HCT116 (cell line): ENCODE data around the gene MYLK2. TPM values are rescaled to one million over a fixed set of nuclear protein-coding genes. Genes with fewer than 3 reads are reported as not detected.

Source experiments
- ATAC-seq: fragments of 200-7000 bp; cut with Tn5 transposase; 2 replicates; pipeline ENCODE4 v1.9.1; 2020; ENCODE audit warnings: mild to moderate bottlenecking, moderate library complexity
- BruUV-seq: library from RNA; stranded (reverse); fragments of 400-500 nt; replicated peaks from 2 replicates; lab custom pipeline; 2021; lab: Mats Ljungman, UMichigan
- CTCF ChIA-PET: fragments of 300-600 bp; sonication (Branson Sonifier 250); formaldehyde crosslinking; loops from one replicate; lab custom pipeline; 2021; ENCODE audit warnings: antibody characterized with exemption; lab: Charles Lee
- POLR2A ChIA-PET: fragments of 300-600, 350-600 bp; sonication (Branson Sonifier 250); formaldehyde crosslinking; loops from one replicate; lab custom pipeline; 2021; ENCODE audit warnings: antibody characterized with exemption; lab: Charles Lee
- RAD21 ChIA-PET, 2 experiments: fragments of 300-600 bp; sonication (Branson Sonifier 250); formaldehyde crosslinking; loops; one replicate each; lab custom pipeline; 2023; ENCODE audit warnings: low total read pairs in 2 of 2; ENCODE audit not compliant: uncharacterized antibody in 2 of 2, unreplicated experiment in 2 of 2, low non-redundant PET in 1 of 2; lab: Charles Lee
- DNase-seq: peaks from one replicate; pipeline ENCODE4 v3.0.0-alpha.2; 2010; ENCODE audit warnings: low read depth, low spot score
- H2AFZ ChIP-seq: fragments of 200-600 bp; shearing (Covaris generic), sonication (generic); 2 replicates; pipeline ENCODE4 v1.6.1; 2017; ENCODE audit warnings: low read depth, mixed run types, mixed read lengths, antibody characterized with exemption, low read length; ENCODE audit not compliant: poor library complexity, severe bottlenecking
- H3K27ac ChIP-seq: 2 replicates; pipeline ENCODE4 v1.5.1; 2012; ENCODE audit warnings: low read depth, low read length
- H3K27me3 ChIP-seq: fragments of 200-600 bp; sonication (generic); 2 replicates; pipeline ENCODE4 v1.6.1; 2016; ENCODE audit warnings: mixed run types, low read length, mixed read lengths; ENCODE audit not compliant: insufficient read depth
- H3K36me3 ChIP-seq, 2 experiments: fragments of 200-500 bp in 1 of 2; fragments of 200-600 bp in 1 of 2; sonication (Bioruptor generic) in 1 of 2; sonication (generic) in 1 of 2; 2 replicates each; pipeline versions ENCODE4 v1.5.1 to v1.6.1; 2014 to 2016; ENCODE audit warnings: low read length in 2 of 2, inconsistent platforms in 1 of 2, mixed read lengths in 1 of 2, mixed run types in 1 of 2; ENCODE audit not compliant: insufficient read depth in 2 of 2, control insufficient read depth in 1 of 2
- H3K4me1 ChIP-seq, 2 experiments: fragments of 200-600 bp in 1 of 2; sonication (generic) in 1 of 2; 2 replicates each; pipeline versions ENCODE4 v1.5.1 to v1.6.1; 2012 to 2017; ENCODE audit warnings: low read length in 2 of 2, inconsistent platforms in 1 of 2, mild to moderate bottlenecking in 1 of 2, mixed read lengths in 1 of 2, mixed run types in 1 of 2, moderate library complexity in 1 of 2; ENCODE audit not compliant: insufficient read depth in 2 of 2, control insufficient read depth in 1 of 2
- H3K4me2 ChIP-seq: fragments of 200-600 bp; sonication (generic); 2 replicates; pipeline ENCODE4 v1.6.1; 2017; ENCODE audit warnings: mixed run types, low read length, mixed read lengths
- H3K4me3 ChIP-seq, 2 experiments: fragments of 200-600 bp in 1 of 2; sonication (generic) in 1 of 2; replicated peaks in 1 of 2; 2 replicates each; pipeline ENCODE4 v1.5.1; 2011 to 2016; ENCODE audit warnings: low read length in 2 of 2, control low read depth in 1 of 2, low read depth in 1 of 2, mild to moderate bottlenecking in 1 of 2, mixed read lengths in 1 of 2, mixed run types in 1 of 2
- H3K79me2 ChIP-seq: fragments of 200-600 bp; sonication (generic); 2 replicates; pipeline ENCODE4 v1.6.1; 2017; ENCODE audit warnings: mild to moderate bottlenecking, mixed run types, low read length, moderate library complexity, mixed read lengths; ENCODE audit not compliant: insufficient read depth
- H3K9ac ChIP-seq: fragments of 200-600 bp; sonication (generic); 2 replicates; pipeline ENCODE4 v1.6.1; 2016; ENCODE audit warnings: low read length, mixed read lengths
- H3K9me2 ChIP-seq: fragments of 200-600 bp; sonication (generic), shearing (Covaris generic); 2 replicates; pipeline ENCODE4 v1.6.1; 2017; ENCODE audit warnings: mixed run types, mild to moderate bottlenecking, moderate library complexity; ENCODE audit not compliant: insufficient read depth
- H3K9me3 ChIP-seq, 2 experiments: fragments of 200-500 bp in 1 of 2; fragments of 200-600 bp in 1 of 2; sonication (Bioruptor generic) in 1 of 2; sonication (generic) in 1 of 2; 2 replicates each; pipeline ENCODE4 v1.6.1; 2014 to 2017; ENCODE audit warnings: low read length in 2 of 2, mixed read lengths in 2 of 2, inconsistent platforms in 1 of 2, low read depth in 1 of 2, mild to moderate bottlenecking in 1 of 2, mixed run types in 1 of 2, moderate library complexity in 1 of 2; ENCODE audit not compliant: control insufficient read depth in 1 of 2, insufficient read depth in 1 of 2
- H4K20me1 ChIP-seq: fragments of 200-600 bp; sonication (generic), shearing (Covaris generic); 2 replicates; pipeline ENCODE4 v1.6.1; 2017; ENCODE audit warnings: mixed run types, mild to moderate bottlenecking, moderate library complexity; ENCODE audit not compliant: insufficient read depth
- CEBPB ChIP-seq: IDR thresholded peaks from 2 replicates; pipeline ENCODE4 v1.6.1; 2012; ENCODE audit warnings: low read depth
- ELF1 ChIP-seq: IDR thresholded peaks from 2 replicates; pipeline ENCODE4 v1.6.1; 2012; ENCODE audit warnings: low read depth, borderline replicate concordance
- EZH2 ChIP-seq: fragments of 200-600 bp; sonication (generic); IDR thresholded peaks from 2 replicates; pipeline ENCODE4 v1.6.1; 2017; ENCODE audit warnings: antibody characterized with exemption, mixed run types
- FOSL1 ChIP-seq: IDR thresholded peaks from 2 replicates; pipeline ENCODE4 v1.6.1; 2012; ENCODE audit warnings: low read depth
- POLR2AphosphoS5 ChIP-seq: IDR thresholded peaks from 2 replicates; pipeline ENCODE4 v1.6.1; 2011; ENCODE audit warnings: mild to moderate bottlenecking, low read depth, low read length, moderate library complexity
- SRF ChIP-seq: IDR thresholded peaks from 2 replicates; pipeline ENCODE4 v1.6.1; 2012; ENCODE audit warnings: low read depth
- TCF7L2 ChIP-seq: IDR thresholded peaks from 2 replicates; pipeline ENCODE4 v1.7.0; 2011; ENCODE audit warnings: borderline replicate concordance, inconsistent platforms; ENCODE audit not compliant: insufficient read depth, insufficient read length; ENCODE audit errors: extremely low read depth
- YY1 ChIP-seq: IDR thresholded peaks from 2 replicates; pipeline ENCODE4 v1.6.1; 2011; ENCODE audit warnings: low read length, low read depth, moderate library complexity, mild to moderate bottlenecking; ENCODE audit not compliant: insufficient replicate concordance; ENCODE audit errors: extremely low read depth
- ZBTB33 ChIP-seq: IDR thresholded peaks from 2 replicates; pipeline ENCODE4 v1.6.1; 2011; ENCODE audit warnings: mild to moderate bottlenecking, low read length, moderate library complexity; ENCODE audit not compliant: insufficient replicate concordance; ENCODE audit errors: extremely low read depth
- ZNF274 ChIP-seq: fragments of 200-500 bp; sonication (Bioruptor generic); IDR thresholded peaks from 2 replicates; pipeline ENCODE4 v1.6.1; 2014; ENCODE audit warnings: mild to moderate bottlenecking, low read depth, low read length, inconsistent platforms
- intact Hi-C: fragments of 100-400 bp; cut with micrococcal nuclease; formaldehyde crosslinking; loops from 2 replicates; pipeline ENCODE4 v1.10.0; 2022
- total RNA-seq: library from RNA; stranded (reverse); gene quantifications from one replicate; pipeline ENCODE4 v1.2.1, GENCODE V29; 2021; ENCODE audit not compliant: unreplicated experiment

The MYLK2 gene
- total RNA-seq, 1 experiment from 2014 or later, result 0.34 TPM

GRCh38 chr20:31844737-31845299 is 25.7 kb downstream of the MYLK2 start:
- H3K27ac ChIP-seq, result no peak overlapping the region
- no peaks in the 10 kb centered on the region for H3K9me3 ChIP-seq
- no peak for ATAC-seq
- no peak overlapping the region for H3K4me2 ChIP-seq
- DNase-seq, result no peak
- no peaks in the 10 kb centered on the region for H3K79me2 ChIP-seq
- H3K9me2 ChIP-seq, result no peaks in the 10 kb centered on the region
- ChIA-PET CTCF (interaction anchor here (0.7 to 1.6 kb wide), 2 partner anchors 8 to 22 kb away, joined by 3 to 4 read pairs; no protein-coding TSS in a partner anchor), RAD21 (no interaction called here), POLR2A (no interaction called here)
- no peaks in the 10 kb centered on the region for H3K36me3 ChIP-seq
- no peak overlapping the region for H3K9ac ChIP-seq
- no peak for TF ChIP-seq EZH2
- H3K4me1 ChIP-seq, result peaks cover 16 to 27% of the 10 kb centered on the region in 2 experiments
- no peaks in the 10 kb centered on the region for H4K20me1 ChIP-seq
- intact Hi-C loops, result no loop called here
- H3K27me3 ChIP-seq, result no peaks in the 10 kb centered on the region
- BruUV-seq, result no TSS peak
- H2AFZ ChIP-seq, result no peak overlapping the region
- no peak overlapping the region for H3K4me3 ChIP-seq

- Histone ChIP-seq H3K79me2 (no peaks in the 10 kb centered on the region), H3K9me2 (no peaks in the 10 kb centered on the region), H3K9ac (no peak within 1 kb of the TSS), H3K4me3 (no peak within 1 kb of the TSS), H3K9me3 (no peaks in the 10 kb centered on the region), H3K27ac (no peak within 1 kb of the TSS; the same call in 1 of the 2 replicates), H3K27me3 (no peaks in the 10 kb centered on the region), H3K36me3 (no peaks in the 10 kb centered on the region), H2AFZ (no peak within 1 kb of the TSS), H3K4me2 (no peak within 1 kb of the TSS), H4K20me1 (no peaks in the 10 kb centered on the region), H3K4me1 (peaks cover 16 to 27% of the 10 kb centered on the region in 2 experiments)
- intact Hi-C loops, result no loop called here
- DNase-seq, result no peak
- BruUV-seq, result no TSS peak
- ChIA-PET POLR2A (no interaction called here), RAD21 (no interaction called here), CTCF (interaction anchor here (0.7 to 1.6 kb wide), 2 partner anchors 9 to 22 kb away, joined by 3 to 4 read pairs; no protein-coding TSS in a partner anchor)
- ATAC-seq, result no peak
- TF ChIP-seq ZNF274 (no peak), SRF (no peak), ZBTB33 (no peak), YY1 (no peak), ELF1 (no peak), EZH2 (no peak), FOSL1 (no peak), TCF7L2 (no peak), POLR2AphosphoS5 (no peak), CEBPB (no peak)
Measured at GRCh38 chr20:31845300-31845863, 26.2 kb downstream of the MYLK2 start, which contains the start of gene FOXS1. TSS of gene FOXS1 (minus strand) at chr20:31845604. CDS start at chr20:31845542, 62 bp downstream.
